Measurements from ENCODE around the gene PLEKHM2. TPM values are rescaled to one million over a fixed set of nuclear protein-coding genes. Genes with fewer than 3 reads are reported as not detected.
A peak's percentile ranks its signal among the peaks of the same experiment; 100 is the strongest.
"Not testable (repeated sequence)": the region's sequence is repeated elsewhere in the genome, so short reads cannot be mapped to it uniquely, and the experiment has no call there.

PLEKHM2 gene, protein sequence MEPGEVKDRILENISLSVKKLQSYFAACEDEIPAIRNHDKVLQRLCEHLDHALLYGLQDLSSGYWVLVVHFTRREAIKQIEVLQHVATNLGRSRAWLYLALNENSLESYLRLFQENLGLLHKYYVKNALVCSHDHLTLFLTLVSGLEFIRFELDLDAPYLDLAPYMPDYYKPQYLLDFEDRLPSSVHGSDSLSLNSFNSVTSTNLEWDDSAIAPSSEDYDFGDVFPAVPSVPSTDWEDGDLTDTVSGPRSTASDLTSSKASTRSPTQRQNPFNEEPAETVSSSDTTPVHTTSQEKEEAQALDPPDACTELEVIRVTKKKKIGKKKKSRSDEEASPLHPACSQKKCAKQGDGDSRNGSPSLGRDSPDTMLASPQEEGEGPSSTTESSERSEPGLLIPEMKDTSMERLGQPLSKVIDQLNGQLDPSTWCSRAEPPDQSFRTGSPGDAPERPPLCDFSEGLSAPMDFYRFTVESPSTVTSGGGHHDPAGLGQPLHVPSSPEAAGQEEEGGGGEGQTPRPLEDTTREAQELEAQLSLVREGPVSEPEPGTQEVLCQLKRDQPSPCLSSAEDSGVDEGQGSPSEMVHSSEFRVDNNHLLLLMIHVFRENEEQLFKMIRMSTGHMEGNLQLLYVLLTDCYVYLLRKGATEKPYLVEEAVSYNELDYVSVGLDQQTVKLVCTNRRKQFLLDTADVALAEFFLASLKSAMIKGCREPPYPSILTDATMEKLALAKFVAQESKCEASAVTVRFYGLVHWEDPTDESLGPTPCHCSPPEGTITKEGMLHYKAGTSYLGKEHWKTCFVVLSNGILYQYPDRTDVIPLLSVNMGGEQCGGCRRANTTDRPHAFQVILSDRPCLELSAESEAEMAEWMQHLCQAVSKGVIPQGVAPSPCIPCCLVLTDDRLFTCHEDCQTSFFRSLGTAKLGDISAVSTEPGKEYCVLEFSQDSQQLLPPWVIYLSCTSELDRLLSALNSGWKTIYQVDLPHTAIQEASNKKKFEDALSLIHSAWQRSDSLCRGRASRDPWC
- 10 to 100 TPM; 64.5 to 70.4 TPM for total RNA-seq
- long read RNA-seq, full-length matches to known transcripts, result 2 of 48 reads
- long read RNA-seq, partial matches to known transcripts, result 42 of 48 reads
- long read RNA-seq, other reads (novel, unspliced or antisense), result 4 of 48 reads

GRCh38 chr1:15684042-15684461, at the start of gene PLEKHM2:
TSS of gene PLEKHM2 (plus strand) at chr1:15684320. CDS start at chr1:15684559, 239 bp downstream.
- peak; percentile 72 to 80 for ATAC-seq
- intact Hi-C loops (cut with DNase I), result no loop called here
- DNase-seq, result peak; percentile 57

DNA sequence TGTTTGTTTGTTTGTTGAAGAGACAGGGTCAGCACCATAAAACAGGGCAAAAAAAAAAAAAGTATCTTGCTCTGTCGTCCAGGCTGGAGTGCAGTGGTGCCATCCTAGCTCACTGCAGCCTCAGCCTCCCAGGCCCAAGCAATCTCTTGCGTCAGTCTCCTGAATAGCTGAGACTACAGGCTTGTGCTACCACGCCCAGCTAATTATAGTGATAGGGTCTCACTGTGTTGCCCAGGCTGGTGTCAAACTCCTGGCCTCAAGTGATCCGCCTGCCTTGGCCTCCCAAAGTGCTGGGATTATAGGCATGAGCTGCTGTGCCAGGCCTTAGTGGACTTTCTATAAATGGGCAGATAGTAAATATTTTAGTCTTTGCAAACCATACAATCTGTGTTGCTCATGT, 47.7 kb upstream of the PLEKHM2 start:
- ATAC-seq, result no peak
- no peak for DNase-seq
- intact Hi-C loops (cut with DNase I), result no loop called here

DNA sequence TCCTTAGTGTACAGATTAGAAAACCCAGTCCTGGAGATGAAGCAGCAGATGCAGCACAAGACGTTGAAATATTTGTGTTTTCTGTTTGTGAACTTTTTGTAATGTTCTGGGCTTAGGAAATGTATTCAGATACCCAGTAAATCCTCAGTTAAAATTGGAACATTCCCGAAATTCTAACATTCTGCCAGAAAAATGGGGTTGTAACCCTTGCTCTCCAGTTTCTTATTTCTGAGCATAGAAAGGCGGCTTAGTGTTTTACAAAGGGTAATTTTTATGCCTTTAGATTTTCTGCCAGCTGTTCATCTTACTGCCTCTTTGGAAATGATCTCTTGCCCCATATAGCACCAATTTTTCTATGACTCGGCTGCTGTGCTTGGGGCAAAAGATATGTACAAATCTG, 46.3 kb upstream of the PLEKHM2 start:
- no peak for ATAC-seq
- intact Hi-C loops (cut with DNase I), result no loop called here

GRCh38 chr1:15639262-15639661, 44.9 kb upstream of the PLEKHM2 start:
- intact Hi-C loops (cut with DNase I), result no loop called here
- ATAC-seq, result no peak
- DNase-seq, result no peak

More for the DNA sequence above, 46.3 kb upstream of the PLEKHM2 start:
- no peak for DNase-seq

DNA sequence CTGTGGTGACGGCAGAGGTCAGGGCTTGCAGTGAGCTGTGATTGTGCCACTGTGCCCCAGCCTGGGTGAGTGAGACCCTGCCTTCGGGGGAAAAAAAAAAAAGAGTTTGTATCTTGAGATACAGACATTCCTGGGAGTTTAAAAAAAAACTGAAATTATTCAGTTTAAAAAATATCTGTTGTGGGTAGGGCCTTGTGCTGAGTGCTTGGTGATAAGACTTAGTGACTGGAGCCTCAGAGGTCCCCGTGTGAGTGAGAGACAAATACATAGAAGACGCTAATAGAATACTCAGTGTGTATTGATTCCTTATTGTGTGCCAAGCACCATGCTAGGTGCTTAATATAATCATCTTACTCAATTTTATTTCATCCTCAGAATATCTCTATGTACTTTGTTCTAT, 44.2 kb upstream of the PLEKHM2 start:
- DNase-seq (no peak), ATAC-seq (no peak)
- intact Hi-C loops (cut with DNase I), result no loop called here

GRCh38 chr1:15640667-15641066, 43.5 kb upstream of the PLEKHM2 start:
- ATAC-seq (no peak), DNase-seq (no peak)
- intact Hi-C loops (cut with DNase I), result no loop called here

DNA sequence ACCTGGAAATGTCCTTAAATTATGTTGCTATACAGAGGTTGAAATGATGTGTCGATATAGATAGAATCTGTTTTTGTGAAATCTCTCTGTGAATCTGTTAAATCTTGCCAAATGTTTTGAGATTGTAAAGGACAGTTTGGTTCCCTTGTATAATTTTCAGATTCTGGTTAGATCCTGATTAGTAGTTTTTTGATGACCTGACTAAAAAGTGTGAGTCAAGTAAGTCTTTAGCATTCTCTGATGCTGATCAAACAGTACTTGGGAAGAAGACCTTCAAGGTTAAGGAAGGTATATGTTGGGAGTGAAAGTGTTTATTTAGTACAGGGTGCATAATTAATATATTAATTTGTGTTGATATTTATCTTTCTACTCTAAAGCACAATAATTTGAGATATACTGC, 34.2 kb upstream of the PLEKHM2 start:
- DNase-seq (no peak), ATAC-seq (no peak)
- intact Hi-C loops (cut with DNase I), result no loop called here

GRCh38 chr1:15650433-15650832, 33.7 kb upstream of the PLEKHM2 start:
- intact Hi-C loops (cut with DNase I), result no loop called here
- DNase-seq (no peak), ATAC-seq (no peak)

DNA sequence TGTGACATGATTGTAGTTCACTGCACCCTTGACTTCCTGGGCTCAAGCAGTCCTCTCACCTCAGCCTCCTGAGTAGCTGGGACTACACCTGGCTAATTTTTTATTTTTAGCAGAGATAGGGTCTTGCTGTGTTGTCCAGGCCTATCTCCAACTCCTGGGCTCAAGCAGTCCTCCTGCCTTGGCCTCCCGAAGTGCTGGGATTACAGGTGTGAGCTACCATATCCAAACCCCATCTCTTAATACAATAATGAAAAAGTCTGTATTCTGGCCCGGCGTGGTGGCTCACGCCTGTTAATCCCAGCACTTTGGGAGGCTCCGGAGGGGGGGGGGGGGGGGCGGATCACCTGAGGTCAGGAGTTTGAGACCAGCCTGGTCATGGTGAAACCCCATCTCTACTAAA, 32.0 kb upstream of the PLEKHM2 start:
- DNase-seq; intact Hi-C loops (cut with DNase I): not testable (repeated sequence)

GRCh38 chr1:15654091-15654690, 29.9 kb upstream of the PLEKHM2 start:
- ATAC-seq, result no peak
- DNase-seq, result no peak
- intact Hi-C loops (cut with DNase I), result no loop called here

More for the DNA sequence above, 32.0 kb upstream of the PLEKHM2 start:
- ATAC-seq, result not testable (repeated sequence)

DNA sequence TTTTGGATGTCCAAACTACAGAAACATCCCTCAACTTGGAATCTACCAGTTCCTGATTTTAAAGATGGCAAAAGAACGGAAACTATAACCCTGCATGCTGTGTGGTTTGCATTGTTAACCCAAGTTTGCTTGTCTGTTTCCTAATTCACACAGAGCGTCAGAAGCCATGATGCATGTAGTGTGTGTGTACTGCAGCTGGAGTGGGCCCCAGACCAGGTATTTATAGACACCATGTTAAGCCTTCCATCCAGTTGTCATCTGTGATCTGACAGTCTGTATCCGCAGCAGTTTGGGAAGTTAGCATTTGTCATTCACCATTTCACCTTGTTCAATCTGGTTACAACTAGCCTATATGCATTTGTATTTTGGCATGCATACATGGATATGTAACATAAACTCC, 27.7 kb upstream of the PLEKHM2 start:
- intact Hi-C loops (cut with DNase I), result no loop called here
- DNase-seq (no peak), ATAC-seq (peak; percentile 59 to 64)

DNA sequence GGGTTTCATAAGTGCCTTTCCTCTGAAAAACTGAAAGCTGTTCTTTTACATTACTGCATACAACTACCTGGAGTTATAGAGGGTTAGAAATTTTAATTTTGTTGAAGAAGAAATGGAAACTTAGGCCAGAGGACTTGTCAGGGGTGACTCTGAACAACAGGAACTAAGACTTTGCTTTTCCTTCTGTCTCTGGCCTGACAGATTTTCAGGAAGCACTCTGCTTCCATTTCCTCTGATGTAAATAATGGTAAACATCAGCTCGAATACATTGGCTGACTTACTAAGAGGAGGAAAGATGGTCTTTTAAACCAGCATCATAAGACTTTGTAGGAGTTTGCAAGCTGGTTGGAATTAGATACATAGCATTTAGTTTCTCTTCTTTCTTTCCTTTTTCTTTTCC, 27.1 kb upstream of the PLEKHM2 start:
- ATAC-seq (no peak), DNase-seq (no peak)
- intact Hi-C loops (cut with DNase I), result no loop called here

DNA sequence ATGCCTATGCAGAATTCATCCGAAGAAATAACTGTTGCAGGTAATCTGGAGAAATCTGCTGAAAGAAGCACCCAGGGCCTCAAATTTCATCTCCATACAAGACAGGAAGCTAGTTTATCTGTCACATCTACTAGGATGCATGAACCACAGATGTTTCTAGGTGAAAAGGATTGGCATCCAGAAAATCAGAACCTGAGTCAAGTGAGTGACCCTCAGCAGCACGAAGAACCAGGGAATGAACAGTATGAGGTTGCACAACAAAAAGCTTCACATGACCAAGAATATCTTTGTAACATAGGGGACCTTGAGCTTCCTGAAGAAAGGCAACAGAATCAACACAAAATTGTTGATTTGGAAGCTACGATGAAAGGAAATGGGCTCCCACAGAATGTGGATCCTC, 24.0 kb upstream of the PLEKHM2 start:
- intact Hi-C loops (cut with DNase I), result no loop called here
- DNase-seq (no peak), ATAC-seq (no peak)

- intact Hi-C loops (cut with DNase I), result no loop called here
- DNase-seq (no peak), ATAC-seq (peak; percentile 76 to 81)
Measured at GRCh38 chr1:15662477-15662876, 21.6 kb upstream of the PLEKHM2 start.

DNA sequence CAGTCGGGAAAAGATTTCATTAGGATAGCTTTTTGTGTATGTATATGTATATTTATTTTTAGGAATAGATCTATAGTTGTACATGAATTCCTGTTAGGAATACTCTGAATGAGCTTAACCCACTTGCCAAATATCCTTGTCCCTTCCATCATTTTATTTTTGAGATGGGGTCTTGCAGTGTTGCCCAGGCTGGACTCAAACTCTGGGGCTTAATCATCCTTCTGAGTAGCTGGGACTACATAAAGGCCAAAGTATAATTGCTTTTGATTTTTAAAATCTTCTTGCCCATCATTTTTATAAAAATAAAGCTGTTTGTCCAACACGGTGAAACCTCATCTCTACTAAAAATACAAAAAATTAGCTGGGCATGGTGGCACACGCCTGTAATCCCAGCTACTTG, 20.2 kb upstream of the PLEKHM2 start:
- ATAC-seq (no peak), DNase-seq (no peak)
- intact Hi-C loops (cut with DNase I), result no loop called here

GRCh38 chr1:15667362-15667761, 16.8 kb upstream of the PLEKHM2 start:
- ATAC-seq (no peak), DNase-seq (no peak)
- intact Hi-C loops (cut with DNase I), result no loop called here

DNA sequence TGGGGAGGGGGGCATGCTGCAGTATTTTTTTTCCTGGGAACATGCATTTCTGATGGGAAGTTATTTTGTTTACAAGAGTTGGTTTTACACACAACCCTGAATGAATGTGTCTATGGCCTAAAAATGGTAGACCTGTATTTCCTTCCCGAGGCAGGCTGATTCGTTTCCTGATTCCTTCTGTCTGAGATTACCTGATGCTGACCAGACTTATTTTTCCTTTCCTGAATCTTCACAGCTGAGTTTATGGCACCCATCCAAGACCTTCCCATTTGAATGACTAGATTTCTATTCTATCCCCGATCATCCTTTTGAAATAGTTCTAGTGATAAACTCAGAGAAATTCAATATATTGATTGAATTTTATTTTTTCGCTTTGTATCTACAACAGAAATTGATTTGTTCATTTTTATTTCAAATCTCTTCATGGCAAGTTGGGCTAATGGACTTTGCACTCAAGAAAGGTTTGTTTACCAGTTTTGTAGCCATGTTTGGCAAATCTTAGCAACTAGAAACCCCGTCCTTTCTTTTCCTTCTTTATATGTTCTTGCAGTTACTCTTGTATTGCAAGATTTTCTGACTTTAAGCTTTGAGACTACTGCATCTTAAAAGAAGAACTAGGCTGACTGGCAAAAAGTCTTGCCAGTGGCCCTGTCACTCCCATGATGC, 15.9 kb upstream of the PLEKHM2 start:
- intact Hi-C loops (cut with DNase I), result no loop called here
- DNase-seq (no peak), ATAC-seq (no peak)

DNA sequence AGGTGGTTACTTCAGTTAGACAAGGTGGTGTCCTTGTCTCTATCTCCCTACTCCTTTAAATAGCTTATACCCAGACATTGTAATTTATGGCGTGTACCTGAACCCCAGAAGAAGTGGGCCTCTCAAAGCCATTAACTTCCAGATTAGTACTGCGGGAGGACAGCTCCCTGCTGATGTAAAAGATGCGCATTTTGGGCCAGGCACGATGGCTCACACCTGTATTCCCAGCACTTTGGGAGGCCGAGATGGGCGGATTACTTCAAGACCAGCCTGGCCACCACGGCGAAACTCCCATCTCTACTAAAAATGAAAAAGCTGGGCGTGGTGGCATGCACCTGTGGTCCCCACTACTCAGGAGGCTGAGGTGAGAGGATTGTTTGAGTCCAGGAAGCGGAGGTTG, 15.0 kb upstream of the PLEKHM2 start:
- intact Hi-C loops (cut with DNase I), result no loop called here
- DNase-seq (no peak), ATAC-seq (no peak)

DNA sequence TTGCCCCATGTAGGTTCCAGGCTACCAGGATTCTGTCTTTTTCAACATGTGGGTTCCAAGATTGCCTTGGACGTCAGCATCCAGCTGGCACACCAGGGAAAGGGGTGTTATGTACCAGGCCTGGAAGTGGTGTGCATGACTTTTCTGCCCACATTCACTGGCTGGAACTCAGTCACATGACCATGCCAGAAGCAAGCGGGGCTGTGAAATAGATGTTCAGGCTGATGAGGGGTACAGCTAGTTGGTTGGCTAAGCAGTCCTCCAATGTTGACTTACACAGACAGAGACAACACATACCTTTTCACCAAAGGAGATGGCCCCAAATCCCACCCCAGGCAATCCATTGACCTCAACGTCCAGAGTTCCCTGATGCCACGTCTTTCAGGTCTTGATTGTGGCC, 14.3 kb upstream of the PLEKHM2 start:
- ATAC-seq (no peak), DNase-seq (no peak)
- intact Hi-C loops (cut with DNase I), result no loop called here

Data from left cardiac atrium (tissue), 4 donors.